Measurements from ENCODE around the gene CELF2. TPM values are rescaled to one million over a fixed set of nuclear protein-coding genes. Genes with fewer than 3 reads are reported as not detected.

CELF2 gene
- total RNA-seq, 1 donor from 2014 or later, result 11.0 TPM

DNA sequence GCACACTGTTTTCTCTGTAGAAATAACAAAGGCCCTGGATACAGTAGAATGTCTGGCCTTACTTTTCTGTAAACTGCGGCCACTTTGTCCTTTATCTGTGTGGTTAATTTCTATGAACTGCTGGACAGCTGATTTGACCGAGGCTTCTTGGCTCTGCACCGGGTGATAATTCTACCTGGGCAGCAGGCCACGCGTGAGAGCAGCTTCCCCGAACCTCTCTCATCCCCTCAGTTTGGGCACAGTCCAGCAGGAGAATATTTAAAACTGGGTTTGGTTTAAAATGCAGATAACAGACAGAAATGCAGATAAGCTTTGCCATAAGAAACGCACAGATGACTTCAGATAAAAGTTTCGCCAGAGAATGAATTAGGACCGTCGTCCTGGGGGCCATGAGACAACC lies 81.0 kb downstream of the CELF2 start:
- no peak overlapping the region for H3K4me3 ChIP-seq (ENCODE audit: low read depth, low read length)
- TF ChIP-seq, protein P1, sequence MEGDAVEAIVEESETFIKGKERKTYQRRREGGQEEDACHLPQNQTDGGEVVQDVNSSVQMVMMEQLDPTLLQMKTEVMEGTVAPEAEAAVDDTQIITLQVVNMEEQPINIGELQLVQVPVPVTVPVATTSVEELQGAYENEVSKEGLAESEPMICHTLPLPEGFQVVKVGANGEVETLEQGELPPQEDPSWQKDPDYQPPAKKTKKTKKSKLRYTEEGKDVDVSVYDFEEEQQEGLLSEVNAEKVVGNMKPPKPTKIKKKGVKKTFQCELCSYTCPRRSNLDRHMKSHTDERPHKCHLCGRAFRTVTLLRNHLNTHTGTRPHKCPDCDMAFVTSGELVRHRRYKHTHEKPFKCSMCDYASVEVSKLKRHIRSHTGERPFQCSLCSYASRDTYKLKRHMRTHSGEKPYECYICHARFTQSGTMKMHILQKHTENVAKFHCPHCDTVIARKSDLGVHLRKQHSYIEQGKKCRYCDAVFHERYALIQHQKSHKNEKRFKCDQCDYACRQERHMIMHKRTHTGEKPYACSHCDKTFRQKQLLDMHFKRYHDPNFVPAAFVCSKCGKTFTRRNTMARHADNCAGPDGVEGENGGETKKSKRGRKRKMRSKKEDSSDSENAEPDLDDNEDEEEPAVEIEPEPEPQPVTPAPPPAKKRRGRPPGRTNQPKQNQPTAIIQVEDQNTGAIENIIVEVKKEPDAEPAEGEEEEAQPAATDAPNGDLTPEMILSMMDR (conservative IDR thresholded peaks at IDR 0.05; ENCODE audit: low read depth, low read length), result no peak

DNA sequence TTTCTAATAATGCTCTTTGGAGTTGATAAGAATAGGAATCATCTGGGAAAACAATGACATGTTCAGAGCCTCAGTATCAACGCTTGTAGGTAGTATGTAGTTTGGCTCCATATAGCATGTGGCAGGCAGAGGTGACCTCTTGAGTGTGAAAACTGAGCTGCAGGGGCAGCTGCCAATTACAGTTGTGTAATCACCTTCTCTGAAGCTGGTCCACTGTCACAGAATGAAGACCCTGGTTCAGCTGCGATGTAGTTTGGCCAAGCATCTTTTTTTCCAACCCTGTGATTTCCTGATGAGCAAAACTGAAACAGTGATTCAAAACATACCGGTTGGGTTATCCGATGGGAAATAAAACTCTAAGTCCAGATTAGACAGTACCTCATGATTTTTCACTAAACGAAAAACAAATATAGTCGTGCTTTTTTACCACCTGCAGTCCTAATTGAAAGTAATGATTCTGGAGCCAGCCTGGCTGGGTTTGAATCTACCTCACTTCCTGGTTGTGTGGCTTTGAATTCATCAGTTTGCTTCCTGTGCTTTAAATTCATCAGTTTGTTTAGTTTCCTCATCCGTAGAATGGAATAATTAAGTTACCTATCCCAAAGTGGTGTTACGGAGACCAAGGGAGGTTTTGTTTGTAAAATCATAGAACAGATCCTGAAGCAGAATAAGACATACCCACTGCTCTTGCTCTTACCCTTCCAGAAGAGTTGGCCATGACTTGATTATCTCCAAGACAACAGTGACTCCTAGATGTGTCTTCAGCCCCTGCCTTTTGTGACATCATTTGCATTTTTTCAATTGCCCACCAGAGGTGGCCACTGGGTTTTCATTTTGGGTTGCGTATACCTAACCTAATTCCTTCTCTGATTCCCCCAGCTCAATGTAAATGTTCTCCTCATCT lies 87.4 kb downstream of the CELF2 start:
- TF ChIP-seq, protein P1 (conservative IDR thresholded peaks at IDR 0.05; ENCODE audit: low read depth, low read length), result no peak
- no peak for DNase-seq (ENCODE audit: low read depth)
- H3K4me3 ChIP-seq (ENCODE audit: low read depth, low read length), result no peak overlapping the region

More for the DNA sequence above, 81.0 kb downstream of the CELF2 start:
- DNase-seq (ENCODE audit: low read depth), result no peak

DNA sequence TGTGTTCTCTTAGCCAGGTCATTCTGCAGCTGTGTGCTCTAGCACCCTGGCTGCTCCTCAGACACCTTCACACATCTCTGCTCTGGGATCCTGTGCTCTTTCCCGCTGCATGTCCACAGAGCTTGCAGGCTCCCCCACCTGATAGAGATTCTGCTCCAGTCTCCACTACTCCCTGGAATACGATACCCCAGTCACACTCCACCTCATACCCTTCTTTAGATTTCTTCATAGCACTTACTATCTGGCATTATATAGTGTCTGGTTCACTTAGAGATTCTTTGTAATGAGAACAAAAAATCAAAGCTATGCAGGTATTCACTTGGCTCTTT lies 88.0 kb downstream of the CELF2 start:
- TF ChIP-seq, protein P1 (conservative IDR thresholded peaks at IDR 0.05; ENCODE audit: low read depth, low read length), result no peak
- no peak overlapping the region for H3K4me3 ChIP-seq (ENCODE audit: low read depth, low read length)

DNA sequence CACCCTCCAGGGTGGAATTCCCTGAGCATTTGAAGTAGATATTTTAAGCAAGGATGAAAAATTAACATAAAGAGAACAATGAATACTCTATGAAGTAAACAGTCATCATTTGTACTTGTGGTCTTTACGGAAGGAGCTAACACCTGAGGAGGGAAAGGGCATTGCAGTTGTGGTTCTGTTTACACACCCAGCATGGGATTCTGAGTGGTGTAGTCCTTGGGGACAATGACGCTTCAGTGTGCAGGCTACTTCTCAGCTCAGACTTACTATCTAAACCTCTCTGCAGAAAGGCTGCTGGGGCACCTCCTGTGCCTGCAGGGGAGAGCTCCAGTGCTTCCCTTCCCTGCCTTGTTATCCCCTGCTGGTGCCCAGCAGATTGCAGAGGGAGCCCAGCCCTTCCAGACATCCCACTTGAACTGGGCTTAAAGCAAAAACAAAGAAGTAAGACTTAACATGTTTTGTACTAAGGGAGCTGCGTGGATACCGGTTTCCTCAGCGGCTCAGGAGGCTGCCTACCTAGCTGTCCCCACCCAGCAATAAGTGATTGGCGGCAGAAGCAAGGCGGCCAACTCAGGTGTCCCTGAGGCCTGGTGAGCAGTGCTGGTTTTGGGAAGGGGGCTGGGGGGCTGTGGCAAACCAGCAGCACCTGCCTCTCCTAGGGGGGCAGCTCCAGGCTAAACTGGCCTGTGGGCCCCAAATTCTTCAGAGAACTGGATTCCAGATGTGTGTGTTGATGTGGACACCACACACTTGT lies 89.1 kb downstream of the CELF2 start:
- H3K4me3 ChIP-seq (ENCODE audit: low read depth, low read length), result no peak overlapping the region
- TF ChIP-seq, protein P1 (conservative IDR thresholded peaks at IDR 0.05; ENCODE audit: low read depth, low read length), result no peak
- DNase-seq (ENCODE audit: low read depth), result no peak

More for the DNA sequence above, 88.0 kb downstream of the CELF2 start:
- no peak for DNase-seq (ENCODE audit: low read depth)

DNA sequence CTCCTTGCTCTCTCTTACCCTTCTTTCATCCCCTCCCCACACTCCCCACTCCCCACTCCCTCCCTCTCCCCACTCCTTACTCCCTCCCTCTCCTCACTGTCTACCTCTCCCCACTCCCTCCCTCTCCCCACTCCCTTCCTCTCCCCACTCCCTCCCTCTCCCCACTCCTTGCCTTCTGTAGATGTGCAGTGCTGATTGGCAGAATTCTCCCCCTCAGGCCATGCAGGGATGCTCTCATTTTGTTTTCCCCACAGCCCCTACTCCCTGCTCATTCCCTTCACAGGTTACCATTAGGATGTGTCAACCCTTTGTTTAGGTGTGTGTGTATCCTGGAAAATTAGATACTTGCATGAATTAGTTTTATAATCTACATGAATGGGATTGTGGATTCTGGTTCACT lies 90.3 kb downstream of the CELF2 start:
- DNase-seq (ENCODE audit: low read depth), result no peak
- TF ChIP-seq, protein P1 (conservative IDR thresholded peaks at IDR 0.05; ENCODE audit: low read depth, low read length), result no peak
- no peak overlapping the region for H3K4me3 ChIP-seq (ENCODE audit: low read depth, low read length)

DNA sequence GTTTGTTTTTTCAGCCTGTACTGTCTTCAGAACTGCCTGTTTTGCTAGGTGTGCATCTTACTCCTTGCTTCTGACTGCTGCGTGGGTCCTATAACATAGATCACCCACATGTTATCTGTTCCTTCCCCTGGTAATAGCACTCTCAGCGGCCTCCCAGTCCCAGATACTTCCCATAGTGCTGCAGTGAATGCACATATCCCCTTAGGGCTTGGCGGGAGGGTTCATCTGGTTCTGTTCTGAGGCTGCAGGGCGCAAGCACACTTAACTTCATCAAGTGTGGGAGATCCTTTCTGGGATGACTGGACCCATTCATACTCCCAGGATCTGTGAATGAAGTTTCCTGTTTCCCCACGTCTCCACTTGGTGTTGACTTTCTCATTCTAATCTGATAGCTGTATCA lies 90.7 kb downstream of the CELF2 start:
- TF ChIP-seq, protein P1 (conservative IDR thresholded peaks at IDR 0.05; ENCODE audit: low read depth, low read length), result no peak
- no peak for DNase-seq (ENCODE audit: low read depth)
- no peak overlapping the region for H3K4me3 ChIP-seq (ENCODE audit: low read depth, low read length)

Data from epithelial cell of proximal tubule (primary cell).